ENCODE data around the gene SLC4A3.

Gene SLC4A3

DNA sequence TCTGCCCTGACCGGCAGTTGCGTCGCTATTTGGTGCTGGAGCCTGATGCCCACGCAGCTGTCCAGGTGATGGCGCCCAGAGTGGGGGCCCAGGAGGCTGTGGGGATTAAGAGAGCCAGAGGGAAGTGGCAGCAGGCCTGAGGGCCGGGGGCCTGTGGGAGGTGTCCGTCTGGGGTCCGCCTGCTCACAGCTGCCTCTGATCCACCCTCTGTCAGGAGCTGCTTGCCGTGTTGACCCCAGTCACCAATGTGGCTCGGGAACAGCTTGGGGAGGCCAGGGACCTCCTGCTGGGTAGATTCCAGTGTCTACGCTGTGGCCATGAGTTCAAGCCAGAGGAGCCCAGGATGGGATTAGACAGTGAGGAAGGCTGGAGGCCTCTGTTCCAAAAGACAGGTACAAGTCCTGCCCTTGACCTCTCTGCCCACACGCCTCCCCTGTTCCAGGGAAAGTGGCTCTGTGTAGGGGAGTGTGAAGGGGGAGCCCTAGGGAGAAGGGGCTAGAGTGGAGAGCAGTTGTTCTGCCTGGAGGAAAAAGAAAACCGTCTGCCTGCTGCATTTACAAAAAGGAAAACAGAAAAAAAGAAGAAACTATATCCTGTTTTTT is 18.2 kb upstream of the SLC4A3 start:
- peaks cover 8% of the 10 kb centered on the region for H3K36me3 ChIP-seq
- H3K9me3 ChIP-seq (ENCODE audit: severe bottlenecking) = no peaks in the 10 kb centered on the region
- H3K27me3 ChIP-seq (ENCODE audit: insufficient read depth, low read depth, severe bottlenecking) = no peaks in the 10 kb centered on the region
- H3K27ac ChIP-seq = no peak overlapping the region
- no peak overlapping the region for H3K4me3 ChIP-seq (ENCODE audit: low read depth, low read length)
- TF ChIP-seq, protein P1, sequence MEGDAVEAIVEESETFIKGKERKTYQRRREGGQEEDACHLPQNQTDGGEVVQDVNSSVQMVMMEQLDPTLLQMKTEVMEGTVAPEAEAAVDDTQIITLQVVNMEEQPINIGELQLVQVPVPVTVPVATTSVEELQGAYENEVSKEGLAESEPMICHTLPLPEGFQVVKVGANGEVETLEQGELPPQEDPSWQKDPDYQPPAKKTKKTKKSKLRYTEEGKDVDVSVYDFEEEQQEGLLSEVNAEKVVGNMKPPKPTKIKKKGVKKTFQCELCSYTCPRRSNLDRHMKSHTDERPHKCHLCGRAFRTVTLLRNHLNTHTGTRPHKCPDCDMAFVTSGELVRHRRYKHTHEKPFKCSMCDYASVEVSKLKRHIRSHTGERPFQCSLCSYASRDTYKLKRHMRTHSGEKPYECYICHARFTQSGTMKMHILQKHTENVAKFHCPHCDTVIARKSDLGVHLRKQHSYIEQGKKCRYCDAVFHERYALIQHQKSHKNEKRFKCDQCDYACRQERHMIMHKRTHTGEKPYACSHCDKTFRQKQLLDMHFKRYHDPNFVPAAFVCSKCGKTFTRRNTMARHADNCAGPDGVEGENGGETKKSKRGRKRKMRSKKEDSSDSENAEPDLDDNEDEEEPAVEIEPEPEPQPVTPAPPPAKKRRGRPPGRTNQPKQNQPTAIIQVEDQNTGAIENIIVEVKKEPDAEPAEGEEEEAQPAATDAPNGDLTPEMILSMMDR (IDR thresholded peaks at IDR 0.05; ENCODE audit: low read depth, low read length) = no peak
- peak; percentile 38 for DNase-seq

DNA sequence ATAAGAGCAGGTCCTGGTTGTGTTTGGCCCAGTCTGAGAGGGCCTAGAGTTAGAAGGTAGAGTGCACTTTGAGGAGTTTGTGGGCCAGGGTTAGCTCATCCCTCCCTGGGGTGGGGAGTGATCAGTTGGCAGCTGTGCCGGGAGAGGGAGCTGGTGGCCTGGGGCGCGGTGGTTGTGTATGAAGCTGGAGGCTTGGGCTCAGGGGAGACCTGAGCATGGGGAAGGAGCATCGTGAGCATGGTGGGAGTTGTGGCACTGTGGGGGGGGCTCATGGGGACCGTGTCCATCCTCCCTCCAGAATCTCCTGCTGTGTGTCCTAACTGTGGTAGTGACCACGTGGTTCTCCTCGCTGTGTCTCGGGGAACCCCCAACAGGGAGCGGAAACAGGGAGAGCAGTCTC is 16.1 kb upstream of the SLC4A3 start:
- H3K27me3 ChIP-seq (ENCODE audit: insufficient read depth, low read depth, severe bottlenecking) = no peaks in the 10 kb centered on the region
- H3K27ac ChIP-seq = no peak overlapping the region
- peaks cover 4% of the 10 kb centered on the region for H3K36me3 ChIP-seq
- TF ChIP-seq, protein P1 (IDR thresholded peaks at IDR 0.05; ENCODE audit: low read depth, low read length) = no peak
- DNase-seq = no peak
- H3K4me3 ChIP-seq (ENCODE audit: low read depth, low read length) = no peak overlapping the region
- H3K9me3 ChIP-seq (ENCODE audit: severe bottlenecking) = no peaks in the 10 kb centered on the region

DNA sequence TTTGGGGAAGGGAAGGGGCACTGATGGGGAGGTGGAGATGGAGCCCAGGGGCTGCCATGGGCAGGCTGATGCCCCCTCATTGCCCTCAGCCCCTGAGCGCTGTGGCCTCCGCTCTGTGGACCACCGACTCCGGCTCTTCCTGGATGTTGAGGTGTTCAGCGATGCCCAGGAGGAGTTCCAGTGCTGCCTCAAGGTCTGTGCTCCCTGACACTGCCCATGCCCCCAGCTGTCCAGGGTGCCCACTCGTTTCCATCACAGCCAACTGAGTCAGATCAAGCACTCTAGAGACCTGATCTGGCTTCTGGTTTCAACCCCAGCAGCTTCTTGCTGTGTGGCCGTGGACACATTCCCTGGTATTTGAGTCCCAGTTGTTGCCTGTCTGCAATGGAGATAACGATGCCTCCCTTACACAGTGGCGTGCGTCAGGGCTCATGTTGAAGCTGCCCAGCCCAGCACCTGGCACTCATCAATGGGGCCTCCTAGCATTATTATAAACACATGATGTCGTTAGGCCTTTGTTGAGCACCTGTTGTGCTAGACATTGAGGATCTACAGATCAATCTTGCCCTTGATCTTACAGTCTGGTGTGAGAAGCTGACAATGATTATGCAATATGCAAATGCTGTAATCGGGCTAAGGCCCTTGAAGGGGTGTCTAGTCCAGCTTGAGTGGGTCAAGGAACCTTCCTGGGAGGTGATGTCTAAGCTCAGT is 15.4 kb upstream of the SLC4A3 start:
- no peaks in the 10 kb centered on the region for H3K27me3 ChIP-seq (ENCODE audit: insufficient read depth, low read depth, severe bottlenecking)
- H3K27ac ChIP-seq = no peak overlapping the region
- DNase-seq = no peak
- TF ChIP-seq, protein P1 (IDR thresholded peaks at IDR 0.05; ENCODE audit: low read depth, low read length) = no peak
- H3K4me3 ChIP-seq (ENCODE audit: low read depth, low read length) = no peak overlapping the region
- H3K36me3 ChIP-seq = peaks cover 3% of the 10 kb centered on the region; the same call in 1 of the 2 replicates
- H3K9me3 ChIP-seq (ENCODE audit: severe bottlenecking) = no peaks in the 10 kb centered on the region

DNA sequence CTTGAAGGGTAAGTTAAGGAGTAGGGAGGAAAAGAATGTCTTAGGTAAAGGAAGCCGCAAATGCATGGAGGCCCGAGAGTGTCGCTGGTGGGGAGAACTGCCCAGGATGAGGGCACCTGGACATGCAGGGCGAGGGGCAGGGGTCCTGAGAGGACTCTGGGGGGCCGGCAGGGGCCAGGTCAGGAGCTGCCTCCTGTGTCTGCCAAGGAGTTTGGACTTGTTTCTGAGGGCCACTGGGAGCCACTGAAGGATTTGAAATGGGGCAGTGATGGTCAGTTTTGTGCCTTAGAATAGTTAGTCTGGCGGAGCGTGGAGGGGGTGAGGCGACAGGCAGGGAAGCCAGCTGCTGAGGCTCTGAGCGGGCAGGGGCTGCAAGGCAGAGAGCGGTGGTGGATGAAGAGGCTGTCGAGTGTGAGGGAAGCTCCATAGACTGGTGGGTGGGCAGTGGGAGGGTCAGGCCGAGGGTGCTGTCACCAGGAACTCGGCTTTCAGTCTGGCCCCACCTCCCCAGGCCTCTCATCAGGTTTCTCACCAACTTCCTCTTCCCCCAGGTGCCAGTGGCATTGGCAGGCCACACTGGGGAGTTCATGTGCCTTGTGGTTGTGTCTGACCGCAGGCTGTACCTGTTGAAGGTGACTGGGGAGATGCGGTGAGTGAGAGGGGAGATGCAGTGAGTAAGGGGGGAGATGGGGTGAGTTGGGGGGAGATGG is 14.7 kb upstream of the SLC4A3 start:
- Histone ChIP-seq H3K27ac (no peak overlapping the region), H3K27me3 (ENCODE audit: insufficient read depth, low read depth, severe bottlenecking) (no peaks in the 10 kb centered on the region), H3K36me3 (peaks cover 3% of the 10 kb centered on the region; the same call in 1 of the 2 replicates), H3K4me3 (ENCODE audit: low read depth, low read length) (no peak overlapping the region), H3K9me3 (ENCODE audit: severe bottlenecking) (no peaks in the 10 kb centered on the region)
- DNase-seq = no peak
- TF ChIP-seq, protein P1 (IDR thresholded peaks at IDR 0.05; ENCODE audit: low read depth, low read length) = no peak

DNA sequence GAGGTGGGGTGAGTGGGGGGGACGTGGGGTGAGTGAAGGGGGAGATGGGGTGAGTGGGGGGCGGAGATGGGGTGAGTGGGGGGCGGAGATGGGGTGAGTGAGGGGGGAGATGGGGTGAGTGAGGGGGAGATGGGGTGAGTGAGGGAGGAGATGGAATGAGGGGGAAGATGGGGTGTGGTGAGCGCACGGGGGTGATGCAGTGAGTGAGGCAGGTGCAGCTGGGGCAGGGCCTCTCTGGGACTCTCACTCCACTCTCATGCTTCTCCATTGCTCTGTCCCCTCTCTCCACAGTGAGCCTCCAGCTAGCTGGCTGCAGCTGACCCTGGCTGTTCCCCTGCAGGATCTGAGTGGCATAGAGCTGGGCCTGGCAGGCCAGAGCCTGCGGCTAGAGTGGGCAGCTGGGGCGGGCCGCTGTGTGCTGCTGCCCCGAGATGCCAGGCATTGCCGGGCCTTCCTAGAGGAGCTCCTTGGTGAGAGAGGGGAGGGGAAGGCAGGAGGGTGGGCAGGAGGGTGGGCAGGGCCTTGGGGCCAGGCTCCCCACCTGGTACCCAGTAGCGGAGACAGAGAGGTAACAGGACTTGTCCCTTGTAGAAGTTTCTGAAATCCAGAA is 13.9 kb upstream of the SLC4A3 start:
- DNase-seq = no peak
- TF ChIP-seq, protein P1 (IDR thresholded peaks at IDR 0.05; ENCODE audit: low read depth, low read length) = no peak
- Histone ChIP-seq H3K4me3 (ENCODE audit: low read depth, low read length) (no peak overlapping the region), H3K27ac (no peak overlapping the region), H3K9me3 (ENCODE audit: severe bottlenecking) (no peaks in the 10 kb centered on the region), H3K27me3 (ENCODE audit: insufficient read depth, low read depth, severe bottlenecking) (no peaks in the 10 kb centered on the region), H3K36me3 (peaks cover 3% of the 10 kb centered on the region; the same call in 1 of the 2 replicates)
